SKM-1 treated with dmso at 0.1 percent for 144 hours (cell line): ENCODE data around the gene MAML2.

Experiments used
- DNase-seq: peaks from one replicate; lab custom pipeline; 2025; ENCODE audit not compliant: unreplicated experiment; lab: John Stamatoyannopoulos, UW

The MAML2 gene

DNA sequence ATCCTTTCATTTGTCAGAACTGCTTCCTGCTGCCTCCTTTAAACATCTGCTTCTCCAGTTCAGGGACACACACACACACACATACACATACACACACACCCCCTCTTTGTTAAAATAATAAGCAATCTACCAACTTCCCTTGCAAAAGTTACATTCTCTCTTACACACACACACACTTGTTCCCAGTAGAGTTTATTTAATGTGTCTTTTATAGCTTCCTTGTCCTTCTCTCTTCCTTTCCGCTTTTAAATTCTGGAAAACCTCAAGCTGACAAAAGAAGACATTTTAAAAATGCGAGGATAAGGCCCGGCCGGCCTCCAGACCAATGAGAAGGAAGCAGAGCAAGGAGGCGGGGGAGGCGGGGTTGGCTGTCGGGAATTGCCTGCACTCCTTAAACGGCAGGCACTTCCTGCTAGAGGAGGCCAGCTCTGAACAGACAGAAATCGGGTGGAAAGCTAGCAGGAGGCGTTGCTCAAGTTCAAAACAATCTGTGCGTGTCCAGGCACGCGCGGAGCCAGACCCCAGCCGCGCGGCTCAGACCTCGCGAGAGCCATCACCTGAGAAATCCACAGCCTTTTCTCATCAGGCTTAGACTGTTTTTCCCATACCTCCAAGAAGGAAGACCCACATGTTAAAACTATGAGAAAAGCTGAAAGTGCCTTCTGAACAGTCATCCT is 99.9 kb downstream of the MAML2 start:
- peak; percentile 82 for DNase-seq

DNA sequence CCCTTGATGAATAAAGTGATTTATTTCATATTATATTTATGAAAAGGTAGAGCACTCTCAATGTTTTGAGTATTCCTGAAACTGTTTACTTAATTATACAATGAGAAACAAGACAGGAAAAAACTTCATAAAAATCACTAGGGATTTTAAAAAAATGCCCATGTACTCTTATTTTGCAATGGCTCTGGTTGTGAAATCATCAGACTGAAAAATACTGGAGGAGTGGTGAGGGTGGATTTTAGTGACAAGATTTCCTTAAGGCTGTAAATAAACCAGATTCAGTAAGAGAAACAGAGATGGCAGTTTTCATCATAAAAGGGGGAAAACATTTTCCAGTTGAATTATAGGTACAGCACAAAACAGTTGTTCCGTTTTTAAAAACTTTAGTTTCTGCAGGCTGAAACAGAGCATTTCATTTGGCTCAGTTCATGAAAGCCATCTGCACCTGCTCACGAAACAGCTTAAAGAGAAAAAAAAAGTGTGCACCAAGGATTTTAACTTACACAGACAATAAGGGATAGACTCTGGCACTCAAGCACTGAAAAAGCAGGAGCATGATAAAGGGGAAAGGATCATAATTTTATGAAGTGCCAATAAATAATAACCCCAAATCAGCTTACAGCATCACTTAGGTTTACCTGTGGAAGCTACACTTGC is 100.7 kb downstream of the MAML2 start:
- DNase-seq: no peak

DNA sequence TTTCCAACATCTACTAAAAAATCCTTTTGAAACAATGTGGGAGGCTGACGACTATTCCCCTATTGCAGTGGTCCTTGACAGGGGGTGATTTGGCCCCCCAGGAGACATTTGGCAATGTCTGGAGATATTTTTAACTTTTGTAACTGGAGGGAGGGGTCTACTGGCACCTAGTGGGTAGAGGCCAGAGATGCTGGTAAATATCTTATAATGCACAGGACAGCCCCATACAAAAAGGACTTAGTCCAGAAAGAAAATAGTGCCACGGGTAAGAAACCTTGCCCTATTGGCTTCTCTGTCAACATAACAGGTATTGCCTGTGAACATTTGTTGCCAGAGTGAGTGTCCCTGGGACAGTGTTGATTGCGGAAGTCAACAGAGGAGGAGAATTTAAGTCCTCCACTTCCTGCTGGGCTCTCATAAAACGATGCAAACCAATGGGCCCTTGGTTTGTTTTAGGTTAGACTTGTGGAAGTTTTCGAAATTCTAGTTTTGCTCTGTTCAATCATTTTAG is 101.6 kb downstream of the MAML2 start:
- DNase-seq: peak; percentile 49

DNA sequence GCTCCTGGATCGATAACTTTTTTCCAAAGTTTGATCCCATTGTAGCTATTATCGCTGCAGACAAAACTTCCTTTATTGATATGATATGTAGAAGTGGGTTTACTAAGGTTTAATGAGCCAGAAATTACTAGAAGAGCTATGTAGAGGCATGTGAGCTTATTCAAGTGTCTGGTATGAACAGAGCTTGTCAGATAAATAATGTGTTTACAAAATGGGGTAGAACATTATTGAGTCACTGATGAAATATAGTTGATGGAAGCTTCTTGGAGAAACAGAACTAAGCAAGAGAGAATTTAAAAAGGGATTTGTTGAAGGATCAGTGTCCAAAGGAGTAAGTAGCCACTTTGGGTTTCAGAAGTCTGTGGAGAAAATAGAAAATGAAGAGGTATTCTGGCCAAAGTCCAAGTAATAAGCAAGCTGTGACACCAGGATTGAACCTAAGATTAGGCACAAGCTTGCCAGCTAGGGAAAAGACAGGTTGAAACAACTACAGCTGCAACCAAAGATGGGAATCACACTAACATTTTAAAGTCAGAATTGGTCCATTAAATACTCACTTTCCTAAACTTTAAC is 104.3 kb downstream of the MAML2 start:
- DNase-seq: no peak

DNA sequence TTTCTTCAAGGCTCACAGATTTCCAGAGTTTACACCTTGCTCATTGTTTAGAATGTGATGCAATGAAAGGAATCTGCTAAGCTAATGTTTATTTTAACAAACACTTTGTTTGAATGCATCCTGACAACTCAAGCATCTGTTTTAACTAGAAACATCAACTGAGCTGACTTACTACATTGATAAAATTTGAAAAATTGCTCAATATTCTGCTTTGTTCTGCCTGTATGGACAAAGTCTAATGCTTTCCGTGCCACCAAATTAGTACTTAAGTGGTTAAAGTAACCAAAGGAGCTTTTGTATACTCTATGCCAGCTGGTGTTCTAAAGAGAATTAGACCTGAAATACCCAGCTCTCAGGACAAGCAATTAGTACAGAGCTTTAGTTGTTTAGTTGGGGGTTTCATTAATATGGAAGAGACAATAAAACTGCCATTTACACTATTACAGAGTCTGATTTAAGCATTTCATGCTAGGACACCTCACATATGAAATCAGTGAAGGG is 105.2 kb downstream of the MAML2 start:
- DNase-seq: no peak

DNA sequence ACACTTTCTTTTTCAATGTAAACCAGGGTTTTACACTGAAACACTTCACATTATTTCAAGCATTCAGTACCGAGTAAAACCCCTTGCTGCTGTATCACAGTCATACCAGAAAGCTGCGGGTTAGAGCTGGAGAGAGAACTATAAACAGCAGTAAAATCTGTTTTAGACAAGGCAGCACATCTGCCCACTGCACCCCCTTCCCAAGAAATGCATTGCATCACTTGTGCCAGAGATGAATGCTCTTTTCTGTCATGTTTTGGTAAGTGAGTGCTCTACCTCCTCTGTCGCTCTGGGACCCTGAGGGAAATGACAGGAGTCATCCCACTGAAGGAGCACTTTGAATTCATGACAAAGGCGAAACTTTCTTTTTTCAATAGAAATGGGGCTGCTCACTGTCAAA is 107.2 kb downstream of the MAML2 start:
- DNase-seq: no peak

DNA sequence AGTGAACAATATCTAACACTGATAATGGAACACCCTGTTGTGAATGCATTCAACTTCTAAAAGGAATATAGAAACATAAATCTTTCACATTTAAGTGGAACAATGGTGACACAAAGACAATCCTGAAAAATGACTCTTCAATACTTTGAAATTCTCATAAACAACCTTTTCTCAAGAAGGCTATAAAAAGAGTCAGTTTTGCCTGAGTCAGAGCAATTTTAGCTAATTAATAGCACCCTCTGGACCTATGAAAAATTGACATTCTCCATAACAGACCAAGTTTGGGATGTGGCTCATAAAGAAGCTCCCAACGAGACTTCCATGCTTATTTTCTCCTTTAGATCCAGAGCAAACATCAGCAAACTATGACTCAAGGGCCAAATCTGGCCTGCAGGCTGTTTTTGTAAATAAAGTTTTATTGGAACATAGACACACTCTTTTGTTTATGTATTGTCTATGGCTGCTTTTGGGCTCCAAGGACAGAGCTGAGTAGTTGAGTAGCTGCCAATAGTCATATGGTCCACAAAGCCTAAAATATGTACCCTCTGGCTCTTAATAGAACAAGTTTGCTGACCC is 108.0 kb downstream of the MAML2 start:
- DNase-seq: no peak

DNA sequence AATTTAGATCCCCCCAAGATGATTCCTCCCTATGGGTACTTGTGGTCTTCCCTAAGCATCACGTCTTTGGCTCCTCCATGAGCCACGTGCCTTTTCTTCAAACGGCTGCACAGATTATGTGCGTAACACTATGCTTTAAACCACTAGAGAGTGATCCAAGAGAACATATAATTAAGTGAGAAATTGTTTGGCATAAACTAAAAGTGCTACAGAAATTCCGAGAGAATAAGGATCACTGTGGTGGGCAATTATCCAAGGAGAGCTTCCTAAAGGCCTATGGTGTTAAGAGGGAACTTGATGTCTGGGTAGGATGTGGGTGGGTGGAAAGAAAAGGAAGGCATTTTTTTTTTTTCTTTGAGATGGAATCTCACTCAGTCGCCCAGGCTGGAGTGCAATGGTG is 110.9 kb downstream of the MAML2 start:
- DNase-seq: no peak

DNA sequence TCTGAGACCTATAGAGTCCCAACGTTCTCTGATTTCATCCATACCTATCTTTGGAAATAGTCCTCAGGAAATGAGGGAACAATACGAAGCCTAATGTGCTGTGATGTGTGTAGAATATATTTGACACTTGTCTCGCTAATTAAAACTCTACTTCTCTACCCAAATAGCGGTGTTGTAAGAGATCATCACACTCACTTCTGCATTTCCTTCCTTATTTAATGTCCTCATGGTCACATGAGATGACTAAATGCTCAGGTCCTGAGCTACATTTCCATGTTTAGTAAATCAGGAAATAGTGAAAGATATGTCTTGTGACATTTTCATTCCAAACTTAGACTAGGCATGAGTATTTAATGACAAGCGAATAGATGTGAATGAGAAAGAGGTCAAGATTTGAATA is 112.3 kb downstream of the MAML2 start:
- peak; percentile 92 for DNase-seq

DNA sequence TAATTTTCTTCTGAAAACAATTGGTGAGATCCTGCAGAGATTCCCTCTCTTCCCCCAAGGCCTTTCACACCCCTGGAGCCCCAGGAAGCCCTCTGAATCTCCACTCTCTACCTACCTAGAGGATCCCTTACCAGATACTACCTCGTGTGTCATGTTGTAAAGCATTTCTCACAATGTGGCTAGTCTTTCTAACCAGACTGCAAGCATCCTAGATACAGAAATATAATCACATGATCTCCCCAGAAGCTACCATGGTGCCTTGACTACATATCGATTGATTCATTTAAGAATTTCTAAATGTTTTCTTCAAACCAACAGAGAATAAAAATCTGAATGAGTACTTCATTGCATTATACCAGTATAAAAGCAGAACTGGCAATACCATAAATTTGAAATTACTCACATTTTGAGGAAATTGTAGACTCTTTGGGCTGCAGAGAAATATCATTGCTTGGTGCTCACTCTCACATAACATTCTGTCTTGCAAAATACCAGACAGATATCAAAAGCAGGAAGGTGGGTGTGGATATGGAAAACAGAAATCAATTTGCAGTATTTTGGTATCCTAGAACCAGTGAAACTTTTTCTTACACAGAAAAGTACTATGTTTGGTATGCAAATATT is 113.5 kb downstream of the MAML2 start:
- peak; percentile 14 for DNase-seq

DNA sequence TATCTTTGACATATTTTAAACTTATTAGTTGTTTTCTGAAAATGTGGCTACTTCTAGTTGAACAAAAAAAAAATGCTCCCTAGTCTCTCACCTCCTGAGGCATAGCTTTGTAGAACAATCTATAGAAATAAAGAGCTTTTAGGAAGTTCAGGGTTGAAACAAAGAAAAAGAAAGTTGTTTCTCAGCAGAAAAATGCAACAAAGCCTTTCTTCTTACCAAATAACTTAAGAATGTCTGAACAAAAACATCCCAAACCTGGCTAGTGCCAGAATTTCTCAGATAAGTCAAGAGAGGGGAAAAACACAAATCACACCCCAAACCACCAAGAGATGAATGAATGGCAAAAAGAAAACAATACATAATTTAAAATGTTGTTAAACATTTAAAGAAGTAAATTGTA is 114.1 kb downstream of the MAML2 start:
- no peak for DNase-seq

DNA sequence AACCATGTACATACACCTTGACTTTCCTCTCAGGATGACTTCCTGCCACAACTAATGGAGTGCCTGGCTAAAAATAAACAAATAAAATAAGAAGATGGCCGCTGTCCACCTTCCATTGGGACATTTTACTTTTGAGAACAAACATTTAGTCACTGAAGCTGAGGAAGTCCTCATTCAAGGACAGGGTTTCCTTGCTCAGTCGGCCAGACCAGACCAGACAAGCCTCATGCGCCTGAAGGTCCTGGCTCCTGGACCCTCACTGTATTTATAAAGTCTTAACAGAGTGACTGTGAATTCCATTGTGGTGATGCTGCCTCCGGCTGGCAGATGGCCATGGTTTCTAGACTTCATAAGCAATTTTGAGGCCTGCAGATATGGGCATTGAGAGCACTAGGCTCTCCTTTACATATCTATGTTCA is 114.5 kb downstream of the MAML2 start:
- no peak for DNase-seq

DNA sequence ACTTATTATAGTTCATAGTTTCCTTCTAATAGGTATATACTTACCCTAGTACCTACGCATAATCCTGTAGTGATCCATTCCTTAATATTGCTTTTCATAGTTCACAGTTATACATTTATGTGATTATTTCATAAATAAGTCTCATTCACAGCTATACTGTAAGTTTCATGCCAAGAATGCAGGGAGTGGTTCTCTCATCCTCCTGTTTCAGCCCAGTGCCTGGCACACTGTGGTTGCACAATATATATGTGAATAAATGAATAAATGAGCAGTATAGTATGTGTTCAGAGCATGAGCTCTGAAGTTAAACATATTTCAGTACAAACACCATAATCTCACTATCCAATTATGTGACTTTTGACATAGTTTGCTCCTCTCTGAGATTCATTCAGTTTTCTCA is 115.8 kb downstream of the MAML2 start:
- DNase-seq: no peak

DNA sequence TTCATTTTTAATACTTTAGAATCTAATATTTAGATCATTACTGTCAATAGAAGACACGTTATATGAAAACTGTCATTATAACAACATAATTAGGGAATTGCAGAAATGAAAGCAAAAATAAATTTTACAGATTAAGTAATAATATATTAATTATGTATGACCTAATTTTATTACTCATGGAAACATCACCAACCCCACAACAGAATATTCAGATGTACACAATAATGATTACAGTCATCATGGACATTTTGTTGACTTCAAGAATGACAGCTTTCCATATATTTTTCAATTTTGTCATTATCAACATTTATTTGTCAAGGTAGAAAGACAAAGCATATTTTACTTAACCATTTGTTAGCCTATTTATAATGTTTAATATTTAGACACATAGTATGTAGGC is 119.9 kb downstream of the MAML2 start:
- DNase-seq: no peak

DNA sequence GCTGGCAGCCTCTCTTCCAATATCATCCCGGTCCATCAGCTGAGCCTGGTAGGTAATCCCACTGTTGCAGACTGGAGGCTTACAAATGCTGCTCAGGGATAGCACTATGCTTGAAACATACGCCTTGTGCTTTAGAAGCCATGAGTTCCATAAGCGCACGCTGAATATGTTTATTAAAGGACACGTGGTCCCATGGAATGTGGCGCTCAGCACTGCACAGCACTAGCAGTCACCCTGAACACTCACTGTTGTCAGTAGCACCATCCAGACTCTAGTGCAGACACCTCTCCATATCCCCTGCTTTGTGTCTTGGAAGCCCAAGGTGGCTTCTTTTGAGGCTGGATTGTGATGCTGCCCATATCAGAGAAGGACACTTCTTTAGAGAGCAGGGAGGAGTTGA is 120.9 kb downstream of the MAML2 start:
- no peak for DNase-seq

DNA sequence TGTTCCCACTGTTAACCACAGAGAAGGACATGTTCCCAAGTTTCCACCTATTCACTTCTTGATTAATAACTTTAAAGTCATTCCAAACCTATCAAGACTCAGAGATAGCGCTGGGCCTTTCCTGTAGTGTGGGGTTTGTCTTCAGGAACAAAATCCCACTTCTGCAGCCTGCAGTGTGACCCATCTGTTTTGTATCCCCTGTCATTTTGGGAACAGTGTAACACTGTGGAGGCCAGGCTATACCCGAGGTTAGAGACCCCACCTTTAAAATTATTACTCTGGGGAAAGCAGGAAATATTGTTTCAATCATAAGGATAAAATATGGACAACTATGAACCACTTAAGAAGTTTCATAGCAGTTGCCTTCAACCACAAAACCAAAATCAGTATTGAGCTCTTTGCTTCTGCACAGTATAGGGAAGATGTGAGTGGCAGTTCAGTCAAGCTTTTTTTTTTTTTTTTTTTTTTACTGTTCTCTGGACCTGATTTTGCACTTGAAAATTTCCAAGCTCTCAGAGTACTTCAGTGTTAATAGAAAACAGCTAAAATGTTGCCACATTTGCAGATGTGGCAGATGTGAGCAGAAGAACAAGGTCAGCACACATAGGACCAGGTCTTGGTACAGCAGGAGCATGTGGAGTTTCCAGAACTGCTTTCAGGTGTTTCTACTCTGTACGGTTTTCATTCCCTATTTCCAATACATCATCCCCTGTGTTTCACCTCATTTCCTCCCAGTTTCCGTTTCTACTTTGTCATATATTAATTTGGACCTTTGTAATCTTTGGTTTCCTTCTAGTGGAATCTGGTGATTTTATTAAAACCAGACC is 121.5 kb downstream of the MAML2 start:
- no peak for DNase-seq

DNA sequence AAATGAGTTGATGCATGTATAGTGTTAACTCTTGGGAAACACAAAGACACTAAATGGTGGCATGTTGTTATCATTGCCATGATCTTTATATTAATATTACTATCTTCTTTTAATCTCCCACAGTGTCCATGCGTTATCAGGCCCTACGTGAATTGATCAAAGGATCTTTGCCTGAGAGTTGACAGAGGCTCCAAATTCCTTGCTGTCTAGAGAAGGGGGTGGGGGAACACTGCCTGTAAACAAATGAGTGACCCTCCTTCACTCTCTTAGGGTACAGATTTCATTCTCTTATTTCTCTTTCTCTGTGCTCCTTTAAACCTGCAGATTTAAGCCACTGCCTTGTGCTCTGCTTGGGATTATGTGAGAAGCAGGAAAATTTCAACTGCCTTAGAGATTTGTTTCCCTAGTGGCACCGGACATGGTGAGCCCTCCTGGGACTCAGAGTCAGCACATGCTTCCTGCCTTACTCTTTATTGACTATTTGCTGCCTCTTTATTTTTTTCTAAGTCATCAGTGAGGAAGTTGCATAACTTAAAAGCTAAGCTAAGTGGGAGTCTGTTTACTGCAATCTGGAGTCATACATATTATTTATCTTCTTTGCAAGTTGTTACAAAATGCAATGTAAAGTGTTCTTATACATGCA is 122.9 kb downstream of the MAML2 start:
- DNase-seq: no peak

DNA sequence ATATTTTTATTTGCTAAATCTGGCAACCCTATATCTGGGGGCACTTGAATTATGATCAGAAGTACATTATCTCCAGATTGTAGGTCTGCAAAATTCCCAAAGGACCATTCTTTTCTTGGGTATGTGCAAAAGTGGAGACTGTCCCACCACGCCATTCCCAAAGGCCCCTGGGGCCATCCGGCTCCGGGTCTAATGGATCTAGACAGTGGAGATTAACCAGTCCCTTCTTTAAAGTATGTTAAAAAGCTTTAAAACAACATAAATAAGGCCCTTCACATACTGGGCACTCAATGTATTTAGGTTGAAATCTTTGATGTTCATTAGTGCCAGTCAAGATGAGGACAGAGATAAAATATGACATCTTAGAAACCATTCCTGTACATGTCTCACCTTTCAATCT is 124.1 kb downstream of the MAML2 start:
- no peak for DNase-seq

DNA sequence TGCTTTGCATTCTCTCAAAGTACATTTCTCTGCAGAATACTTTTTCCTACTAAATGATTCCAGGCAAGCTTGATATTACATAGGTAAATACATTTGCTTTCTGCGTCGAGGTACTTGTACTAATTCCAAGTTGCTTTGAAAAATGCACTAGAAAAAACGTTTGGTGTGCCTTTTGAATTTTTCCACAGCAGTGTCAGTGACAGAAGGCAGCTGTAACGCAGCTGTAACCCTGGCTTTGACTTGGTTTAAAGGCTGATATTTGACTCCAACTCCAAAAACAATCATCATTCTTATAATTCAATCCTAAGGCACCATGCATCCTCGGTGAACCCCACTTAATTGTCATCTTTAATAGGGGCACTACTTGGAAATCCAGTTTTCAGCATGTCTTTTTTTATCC is 125.0 kb downstream of the MAML2 start:
- DNase-seq: no peak

DNA sequence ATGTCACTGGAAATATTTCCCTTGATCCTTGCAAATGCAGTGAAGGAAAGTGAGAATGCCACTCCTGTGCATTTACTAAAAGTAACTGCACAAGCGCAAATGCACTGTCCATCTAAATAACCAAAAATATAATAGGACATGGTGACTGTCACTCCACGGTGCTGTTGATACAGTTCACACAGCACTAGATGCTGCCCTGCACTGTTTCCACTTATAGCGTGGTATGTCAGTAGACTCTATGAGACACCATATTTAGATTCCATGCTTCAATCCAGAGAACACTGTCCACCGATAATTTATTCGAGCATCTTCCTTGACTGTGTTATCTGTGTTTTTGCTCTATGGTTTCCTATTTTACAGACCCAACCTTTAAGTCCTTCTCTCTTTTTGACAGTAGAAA is 125.8 kb downstream of the MAML2 start:
- DNase-seq: no peak
